Measurements from ENCODE around the gene CACNG4. TPM values are rescaled to one million over a fixed set of nuclear protein-coding genes. Genes with fewer than 3 reads are reported as not detected.

CACNG4 gene
- total and polyA plus RNA-seq, 2 of the 4 experiments (the other 2 are of a cell fraction) = under 0.01 to 0.53 TPM

DNA sequence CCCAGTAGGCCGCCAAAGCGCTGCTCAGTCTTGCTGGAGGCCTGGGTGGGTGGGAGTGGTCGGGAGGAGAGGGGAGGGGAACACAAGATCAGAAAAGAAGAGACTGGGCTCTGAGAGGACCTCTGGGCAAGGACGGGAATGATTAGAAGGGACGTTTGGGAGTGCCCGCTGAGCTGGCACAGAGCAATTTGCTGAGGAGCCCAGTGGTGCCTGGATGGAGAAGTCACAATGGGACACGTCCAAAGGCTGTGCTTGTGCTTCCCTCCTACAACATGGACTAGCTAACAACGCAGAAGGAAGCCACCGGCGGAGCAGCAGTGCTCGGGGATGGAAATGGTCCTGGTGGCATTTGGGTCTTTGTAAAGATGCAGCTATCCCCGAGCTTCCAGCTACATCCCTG, 45.6 kb upstream of the CACNG4 start:
- Histone ChIP-seq H3K23ac (ENCODE audit: low read depth, low read length) (no peak overlapping the region), H3K18ac (ENCODE audit: low read depth, low read length) (no peak overlapping the region), H4K8ac (ENCODE audit: low read depth in 2 of 2, low read length in 2 of 2) (no peak overlapping the region), H3K9me3 (ENCODE audit: control insufficient read depth, insufficient read depth, low read length) (peaks cover 4% of the 10 kb centered on the region), H2BK5ac (ENCODE audit: low read depth, low read length, poor library complexity, severe bottlenecking) (no peak overlapping the region), H3K9ac (ENCODE audit: low read depth, low read length) (no peak overlapping the region), H4K20me1 (ENCODE audit: insufficient read depth, low read length) (no peaks in the 10 kb centered on the region), H2BK20ac (ENCODE audit: low read depth, low read length) (no peak overlapping the region), H4K5ac (ENCODE audit: low read depth, low read length) (no peak overlapping the region), H2AK9ac (replicated peaks; ENCODE audit: low read depth, low read length, poor library complexity) (no peak overlapping the region), H2AFZ (replicated peaks; ENCODE audit: low read length, poor library complexity) (no peak overlapping the region), H3K27me3 (ENCODE audit: control insufficient read depth, insufficient read depth, low read length) (peaks cover 38% of the 10 kb centered on the region), H3K79me1 (ENCODE audit: low read depth in 1 of 2, low read length in 2 of 2) (no peaks in the 10 kb centered on the region), H3K4me2 (ENCODE audit: low read depth, low read length) (no peak overlapping the region), H3K4ac (ENCODE audit: low read depth, low read length) (no peak overlapping the region), H3K27ac (ENCODE audit: insufficient read depth, low read length) (no peak overlapping the region), H3K4me1 (ENCODE audit: control insufficient read depth, insufficient read depth, low read length) (no peaks in the 10 kb centered on the region), H3K36me3 (ENCODE audit: control insufficient read depth, insufficient read depth, low read length) (no peaks in the 10 kb centered on the region), H2AK5ac (ENCODE audit: low read depth, low read length) (no peak overlapping the region), H4K91ac (ENCODE audit: insufficient read depth, low read depth, low read length) (no peak overlapping the region), H2BK120ac (ENCODE audit: low read depth, low read length) (no peak overlapping the region), H3K9me1 (ENCODE audit: insufficient read depth, low read length) (no peaks in the 10 kb centered on the region), H3K4me3 (ENCODE audit: insufficient read depth, low read depth, low read length) (no peak overlapping the region), H2BK15ac (ENCODE audit: low read depth, low read length) (no peak overlapping the region), H3K14ac (replicated peaks; ENCODE audit: low read depth, low read length) (no peak overlapping the region), H3K56ac (ENCODE audit: extremely low read depth, insufficient read depth, low read length) (no peak overlapping the region)
- no peak for DNase-seq
- CTCF ChIA-PET = no interaction called here
- no peak for TF ChIP-seq MXI1 (IDR thresholded peaks at IDR 0.05; ENCODE audit: borderline replicate concordance, low read depth, low read length)
- TF ChIP-seq, protein P1, sequence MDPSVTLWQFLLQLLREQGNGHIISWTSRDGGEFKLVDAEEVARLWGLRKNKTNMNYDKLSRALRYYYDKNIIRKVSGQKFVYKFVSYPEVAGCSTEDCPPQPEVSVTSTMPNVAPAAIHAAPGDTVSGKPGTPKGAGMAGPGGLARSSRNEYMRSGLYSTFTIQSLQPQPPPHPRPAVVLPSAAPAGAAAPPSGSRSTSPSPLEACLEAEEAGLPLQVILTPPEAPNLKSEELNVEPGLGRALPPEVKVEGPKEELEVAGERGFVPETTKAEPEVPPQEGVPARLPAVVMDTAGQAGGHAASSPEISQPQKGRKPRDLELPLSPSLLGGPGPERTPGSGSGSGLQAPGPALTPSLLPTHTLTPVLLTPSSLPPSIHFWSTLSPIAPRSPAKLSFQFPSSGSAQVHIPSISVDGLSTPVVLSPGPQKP (IDR thresholded peaks at IDR 0.05; ENCODE audit: borderline replicate concordance, low read depth, low read length) = no peak
- TF ChIP-seq, protein P2, sequence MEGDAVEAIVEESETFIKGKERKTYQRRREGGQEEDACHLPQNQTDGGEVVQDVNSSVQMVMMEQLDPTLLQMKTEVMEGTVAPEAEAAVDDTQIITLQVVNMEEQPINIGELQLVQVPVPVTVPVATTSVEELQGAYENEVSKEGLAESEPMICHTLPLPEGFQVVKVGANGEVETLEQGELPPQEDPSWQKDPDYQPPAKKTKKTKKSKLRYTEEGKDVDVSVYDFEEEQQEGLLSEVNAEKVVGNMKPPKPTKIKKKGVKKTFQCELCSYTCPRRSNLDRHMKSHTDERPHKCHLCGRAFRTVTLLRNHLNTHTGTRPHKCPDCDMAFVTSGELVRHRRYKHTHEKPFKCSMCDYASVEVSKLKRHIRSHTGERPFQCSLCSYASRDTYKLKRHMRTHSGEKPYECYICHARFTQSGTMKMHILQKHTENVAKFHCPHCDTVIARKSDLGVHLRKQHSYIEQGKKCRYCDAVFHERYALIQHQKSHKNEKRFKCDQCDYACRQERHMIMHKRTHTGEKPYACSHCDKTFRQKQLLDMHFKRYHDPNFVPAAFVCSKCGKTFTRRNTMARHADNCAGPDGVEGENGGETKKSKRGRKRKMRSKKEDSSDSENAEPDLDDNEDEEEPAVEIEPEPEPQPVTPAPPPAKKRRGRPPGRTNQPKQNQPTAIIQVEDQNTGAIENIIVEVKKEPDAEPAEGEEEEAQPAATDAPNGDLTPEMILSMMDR (conservative IDR thresholded peaks at IDR 0.05; ENCODE audit: low read depth, low read length) = no peak
- TF ChIP-seq NFE2L2 (IDR thresholded peaks at IDR 0.05; ENCODE audit: low read depth, low read length) = no peak
- TF ChIP-seq CEBPB (IDR thresholded peaks at IDR 0.05; ENCODE audit: low read depth, low read length) = no peak
- TF ChIP-seq FOS (IDR thresholded peaks at IDR 0.05; ENCODE audit: low read depth, low read length) = no peak
- no peak for TF ChIP-seq MAFK (IDR thresholded peaks at IDR 0.05; ENCODE audit: low read depth, low read length)
- TF ChIP-seq, protein P3, sequence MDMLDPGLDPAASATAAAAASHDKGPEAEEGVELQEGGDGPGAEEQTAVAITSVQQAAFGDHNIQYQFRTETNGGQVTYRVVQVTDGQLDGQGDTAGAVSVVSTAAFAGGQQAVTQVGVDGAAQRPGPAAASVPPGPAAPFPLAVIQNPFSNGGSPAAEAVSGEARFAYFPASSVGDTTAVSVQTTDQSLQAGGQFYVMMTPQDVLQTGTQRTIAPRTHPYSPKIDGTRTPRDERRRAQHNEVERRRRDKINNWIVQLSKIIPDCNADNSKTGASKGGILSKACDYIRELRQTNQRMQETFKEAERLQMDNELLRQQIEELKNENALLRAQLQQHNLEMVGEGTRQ (IDR thresholded peaks at IDR 0.05; ENCODE audit: low read depth, low read length) = no peak
- TF ChIP-seq SMC3 (IDR thresholded peaks at IDR 0.05; ENCODE audit: low read depth, low read length) = no peak
- TF ChIP-seq RAD21 (IDR thresholded peaks at IDR 0.05; ENCODE audit: low read length) = no peak
- TF ChIP-seq MAZ (IDR thresholded peaks at IDR 0.05; ENCODE audit: borderline replicate concordance, low read depth, low read length) = no peak
- TF ChIP-seq BHLHE40 (IDR thresholded peaks at IDR 0.05; ENCODE audit: low read depth, low read length) = no peak
- in situ Hi-C loops (cut with MboI; ENCODE audit: low sequenced_read_pairs) = no loop called here
- POLR2A ChIA-PET (ENCODE audit: unreplicated experiment) = no interaction called here
- dilution Hi-C loops (cut with HindIII; ENCODE audit: low sequenced_read_pairs, unreplicated experiment) = no loop called here
- 67% methylated on average over 3 of the region's 12 CpGs; no CpG with 5 or more reads in 1 of the 2 experiments for WGBS, 2 experiments (ENCODE audit: extremely low coverage in 2 of 2, insufficient read length in 1 of 2)
- BruUV-seq (replicated peaks) = no TSS peak
- intact Hi-C loops (cut with micrococcal nuclease) = no loop called here
- ATAC-seq (ENCODE audit: low read depth) = no peak

Data from IMR-90 (cell line).